Kidney capillary endothelial cell (primary cell): ENCODE measurements around the gene ANO5.
"Not testable (repeated sequence)": the region's sequence is repeated elsewhere in the genome, so short reads cannot be mapped to it uniquely, and the experiment has no call there.

Source experiments
- DNase-seq: peaks from one replicate; pipeline ENCODE4 v3.0.0-alpha.2; 2018; ENCODE audit warnings: low spot score

The ANO5 gene

DNA sequence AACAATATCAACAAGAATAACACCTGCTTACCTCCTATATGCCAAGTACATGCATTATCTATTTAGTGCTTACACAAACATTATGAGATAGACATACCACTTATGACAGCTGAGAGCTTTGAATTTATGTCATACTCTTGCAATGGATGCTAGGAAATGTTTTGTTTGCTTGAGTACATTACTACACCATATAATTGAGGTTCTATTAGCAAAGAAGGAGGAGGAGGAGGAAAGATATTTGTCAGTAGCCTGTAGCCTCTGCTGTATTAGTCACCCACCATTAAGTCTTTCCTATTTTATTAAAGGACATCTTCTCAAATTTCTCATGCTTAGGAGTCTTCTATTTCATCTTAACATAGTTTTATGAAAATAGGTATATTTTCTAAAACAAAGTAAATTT is 6.4 kb downstream of the ANO5 start:
- no peak for DNase-seq

DNA sequence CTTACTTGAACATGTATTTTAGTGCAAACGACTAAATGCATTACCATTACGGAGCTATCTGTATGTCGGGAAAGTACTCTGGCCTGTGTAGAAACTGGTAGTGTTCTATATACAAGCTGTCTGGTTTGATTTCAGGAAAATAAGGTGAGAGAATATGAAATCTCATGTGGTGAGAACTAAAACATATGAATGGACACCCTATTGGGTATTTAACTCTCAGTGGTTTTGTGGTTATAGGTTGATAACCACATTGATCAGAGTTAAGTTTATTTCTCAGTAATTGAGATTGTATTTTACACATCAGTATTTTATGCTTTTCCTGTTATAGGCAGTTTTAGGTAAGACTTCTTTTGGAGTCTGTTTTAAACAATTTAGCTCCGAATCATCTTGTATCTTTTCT is 10.4 kb downstream of the ANO5 start:
- DNase-seq: no peak

DNA sequence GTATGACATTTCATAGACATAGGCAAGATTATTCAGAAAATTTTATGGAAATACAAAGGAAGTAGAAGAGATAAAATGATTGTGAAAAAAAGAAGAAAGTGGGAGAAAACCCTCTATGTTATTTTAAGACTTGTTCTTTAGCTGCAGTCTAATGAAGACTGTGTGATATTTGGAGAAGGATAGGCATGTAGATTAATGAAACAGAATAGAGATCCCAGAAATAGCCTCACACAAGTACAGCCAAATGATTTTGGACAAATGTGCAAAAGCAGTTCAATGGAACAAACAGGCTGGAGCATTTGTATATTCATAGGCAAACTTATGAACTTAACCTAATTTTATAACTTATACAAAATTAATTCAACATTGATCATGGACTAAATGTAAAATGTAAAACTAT is 14.3 kb downstream of the ANO5 start:
- DNase-seq: no peak

DNA sequence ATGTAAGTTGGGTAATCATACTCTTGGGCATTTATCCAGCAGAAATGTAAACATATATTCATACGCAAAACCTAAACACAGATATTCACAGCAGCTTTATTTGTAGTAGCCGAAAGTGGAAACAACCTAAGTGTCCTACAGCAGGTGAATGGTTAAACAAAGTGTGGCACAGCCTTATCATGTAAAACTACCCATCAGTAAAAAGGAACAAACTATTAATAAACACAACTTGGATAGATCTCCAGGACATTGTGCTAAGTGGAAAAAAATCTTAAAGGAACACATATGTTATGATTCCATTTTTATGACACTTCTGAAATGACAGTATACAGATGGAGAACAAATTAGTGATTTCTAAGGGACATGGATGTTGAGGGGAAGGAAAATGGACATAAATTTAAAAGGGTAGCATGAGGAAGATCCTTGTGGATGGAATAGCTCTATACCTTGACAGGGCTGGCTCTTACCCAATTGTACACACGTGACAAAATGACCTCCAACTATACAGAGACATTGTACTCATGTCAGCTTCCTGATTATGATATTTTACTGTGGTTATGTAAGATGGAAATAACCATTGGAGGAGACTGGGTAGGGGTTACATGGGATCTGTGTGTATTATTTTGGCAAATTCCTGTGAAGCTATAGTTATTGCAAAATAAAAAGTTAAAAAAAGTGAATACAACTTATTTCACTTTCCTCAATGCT is 15.4 kb downstream of the ANO5 start:
- no peak for DNase-seq

DNA sequence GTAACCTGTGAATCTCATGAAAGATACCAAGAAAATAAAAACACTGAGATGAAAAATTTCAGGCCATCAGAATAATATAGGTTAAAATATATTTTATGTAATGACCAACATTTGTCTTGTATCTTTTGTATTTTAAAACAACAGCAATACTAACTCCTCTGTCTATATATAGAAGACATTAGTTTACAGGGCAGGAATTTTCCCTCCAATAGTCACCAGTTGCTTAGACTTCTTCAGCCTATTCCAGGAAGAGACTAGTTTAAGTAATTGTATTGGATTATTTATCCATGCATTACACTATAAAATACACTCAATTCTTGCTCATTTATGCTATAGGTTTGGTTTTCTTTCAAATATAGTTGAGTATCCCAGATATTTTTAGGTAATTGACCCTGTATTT is 24.1 kb downstream of the ANO5 start:
- no peak for DNase-seq

DNA sequence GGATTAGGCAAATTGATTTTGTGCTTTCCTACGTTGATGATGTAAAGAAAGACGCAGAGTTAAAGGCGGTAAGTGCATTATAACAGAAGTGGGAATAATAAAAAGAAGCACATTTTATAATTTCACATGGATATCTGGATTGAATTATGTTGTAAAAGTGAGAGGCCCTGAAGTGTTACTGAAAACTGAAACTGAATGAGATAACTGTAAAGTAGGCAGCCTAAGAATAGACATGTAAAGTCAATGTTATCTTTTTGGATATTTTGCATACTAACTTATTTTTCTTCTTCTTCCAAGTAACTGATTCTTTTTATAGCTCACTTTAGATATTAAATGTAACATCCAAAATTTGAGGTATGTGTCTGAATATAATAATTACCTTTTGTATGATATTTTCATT is 28.3 kb downstream of the ANO5 start:
- DNase-seq: no peak

DNA sequence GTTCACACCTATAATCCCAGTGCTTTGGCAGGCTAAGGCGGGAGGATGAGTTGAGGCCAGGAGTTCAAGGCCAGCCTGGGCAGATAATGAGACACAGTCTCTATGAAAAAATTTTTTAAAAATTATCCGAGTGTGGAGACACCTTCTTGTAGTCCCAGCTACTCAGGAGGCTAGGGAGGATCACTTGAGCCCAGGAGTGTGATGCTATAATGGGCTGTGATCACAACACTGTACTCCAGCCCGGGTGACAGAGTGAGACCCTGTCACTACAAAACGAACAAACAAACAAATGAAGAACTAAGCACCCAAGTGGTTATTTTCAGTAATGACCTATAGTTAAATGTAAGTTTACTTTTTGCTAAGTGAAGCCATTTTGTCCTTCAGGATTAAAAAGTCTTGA is 32.3 kb downstream of the ANO5 start:
- no peak for DNase-seq

DNA sequence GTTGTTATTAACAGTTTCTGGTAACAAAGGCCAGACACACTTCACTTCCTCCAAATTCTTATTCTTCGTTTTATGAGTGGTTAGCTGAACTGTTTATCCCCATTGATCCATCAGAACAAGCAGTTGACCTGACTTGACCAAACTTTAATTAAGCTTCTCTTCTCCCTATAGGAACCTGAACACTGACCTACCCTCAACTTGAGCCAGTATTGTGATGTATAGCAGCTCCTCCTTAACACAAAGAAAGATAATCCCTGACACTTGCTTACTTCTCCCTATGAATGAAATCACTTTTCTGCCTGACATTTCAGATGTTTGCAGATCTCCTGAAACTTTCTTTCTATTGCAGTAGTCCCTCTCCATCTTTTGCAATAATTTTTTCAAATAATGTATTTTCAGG is 41.9 kb downstream of the ANO5 start:
- no peak for DNase-seq

DNA sequence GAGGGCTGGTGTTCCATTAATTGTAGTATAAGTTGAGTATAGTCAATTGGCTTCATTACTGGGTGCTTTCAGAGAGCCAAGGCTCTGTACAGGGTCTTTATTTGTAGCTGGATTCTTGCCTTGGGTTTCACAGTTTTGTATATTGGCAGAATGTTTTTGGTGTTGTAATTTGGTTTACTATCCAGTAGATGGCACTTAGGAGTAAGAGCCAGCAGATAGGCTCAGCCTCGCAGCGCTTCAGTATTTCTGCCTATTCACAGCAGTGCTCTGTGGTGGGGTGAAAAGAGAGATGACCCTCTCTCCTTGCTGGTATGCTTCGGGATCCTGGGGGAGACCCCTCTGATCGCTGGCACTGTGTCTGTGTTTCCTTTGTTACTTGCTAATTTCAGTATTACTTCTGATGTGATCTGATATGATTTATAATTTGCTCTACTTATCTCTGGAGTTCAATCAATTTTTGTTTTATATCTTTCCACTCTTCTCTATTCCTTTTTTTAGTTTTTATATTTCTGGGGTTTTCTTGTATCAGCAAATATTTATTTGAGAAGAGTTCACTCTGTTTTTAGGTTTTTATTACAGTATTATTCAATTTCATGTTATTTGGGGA is 52.2 kb downstream of the ANO5 start:
- DNase-seq: peak; percentile 39

DNA sequence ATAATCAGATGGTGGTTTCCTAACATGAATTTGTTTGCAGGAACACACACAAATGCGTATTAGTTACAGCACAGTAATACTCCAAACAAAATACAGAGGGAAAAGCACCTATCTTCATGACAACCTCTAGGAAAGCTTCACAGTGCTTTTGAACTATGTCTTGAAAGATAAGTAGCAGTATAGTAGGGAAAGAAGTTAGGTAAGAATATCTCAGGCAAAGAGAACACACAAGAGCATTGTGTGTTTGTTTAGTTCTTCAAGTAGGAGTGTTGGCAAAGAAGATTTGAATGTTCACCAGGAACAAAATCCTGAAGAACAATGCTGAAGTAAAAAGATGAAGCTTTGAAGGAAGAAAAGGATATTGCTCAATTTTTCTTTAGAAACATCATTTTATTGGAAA is 54.1 kb downstream of the ANO5 start:
- DNase-seq: no peak

DNA sequence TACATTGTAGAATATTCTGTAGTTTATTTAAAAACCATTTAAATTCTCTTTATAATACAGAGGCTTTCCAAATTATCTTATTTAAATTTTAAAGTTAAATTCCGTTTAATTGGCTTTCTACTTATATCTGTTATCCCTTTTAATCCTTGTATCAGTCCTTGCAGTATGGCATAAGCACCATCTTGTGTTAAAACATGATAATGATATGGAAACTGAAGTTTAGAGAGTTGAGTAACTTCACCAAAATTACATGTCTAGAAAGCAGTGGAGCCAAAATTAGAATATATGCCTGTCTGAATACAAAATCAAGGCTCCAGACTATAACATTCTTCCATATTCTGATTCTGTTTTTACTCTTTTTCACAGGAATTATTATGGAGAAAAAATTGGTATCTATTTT is 57.0 kb downstream of the ANO5 start:
- no peak for DNase-seq

DNA sequence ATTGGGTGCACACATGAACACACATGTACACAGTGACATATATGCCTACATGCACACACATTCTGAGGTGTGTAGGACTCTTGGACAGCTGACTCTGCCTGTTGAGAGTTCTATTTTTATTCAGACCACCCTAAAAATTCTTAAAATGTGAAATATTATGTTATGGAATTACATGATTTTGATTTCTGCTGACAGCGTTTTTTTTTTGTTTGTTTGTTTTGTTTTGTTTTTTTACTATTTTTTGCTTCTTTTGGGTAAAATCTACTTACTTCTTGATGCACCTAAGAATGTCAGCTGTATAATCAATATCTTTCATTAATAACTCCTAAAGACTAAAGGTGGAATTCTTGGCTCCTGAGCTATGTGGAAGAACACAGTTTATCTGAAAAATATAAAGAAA is 64.0 kb downstream of the ANO5 start:
- no peak for DNase-seq

DNA sequence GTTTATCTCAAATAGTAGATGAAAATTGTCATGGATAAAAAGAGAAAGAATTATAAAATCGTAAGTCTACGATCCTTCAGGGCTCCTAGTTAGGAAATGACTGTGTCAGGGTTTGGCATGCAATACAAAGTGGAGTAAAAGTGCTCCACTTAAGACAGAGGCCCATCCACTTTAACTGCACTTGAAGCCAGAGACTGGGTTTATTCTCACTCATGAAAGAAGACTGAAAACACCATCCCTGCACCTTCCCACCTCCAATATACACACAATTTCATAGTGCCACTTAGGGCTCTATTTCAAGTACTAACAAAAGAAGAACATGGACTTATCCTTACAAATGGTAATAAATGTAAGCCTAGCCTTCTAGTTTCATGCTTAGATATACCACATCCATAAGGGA is 70.7 kb downstream of the ANO5 start:
- DNase-seq: no peak

DNA sequence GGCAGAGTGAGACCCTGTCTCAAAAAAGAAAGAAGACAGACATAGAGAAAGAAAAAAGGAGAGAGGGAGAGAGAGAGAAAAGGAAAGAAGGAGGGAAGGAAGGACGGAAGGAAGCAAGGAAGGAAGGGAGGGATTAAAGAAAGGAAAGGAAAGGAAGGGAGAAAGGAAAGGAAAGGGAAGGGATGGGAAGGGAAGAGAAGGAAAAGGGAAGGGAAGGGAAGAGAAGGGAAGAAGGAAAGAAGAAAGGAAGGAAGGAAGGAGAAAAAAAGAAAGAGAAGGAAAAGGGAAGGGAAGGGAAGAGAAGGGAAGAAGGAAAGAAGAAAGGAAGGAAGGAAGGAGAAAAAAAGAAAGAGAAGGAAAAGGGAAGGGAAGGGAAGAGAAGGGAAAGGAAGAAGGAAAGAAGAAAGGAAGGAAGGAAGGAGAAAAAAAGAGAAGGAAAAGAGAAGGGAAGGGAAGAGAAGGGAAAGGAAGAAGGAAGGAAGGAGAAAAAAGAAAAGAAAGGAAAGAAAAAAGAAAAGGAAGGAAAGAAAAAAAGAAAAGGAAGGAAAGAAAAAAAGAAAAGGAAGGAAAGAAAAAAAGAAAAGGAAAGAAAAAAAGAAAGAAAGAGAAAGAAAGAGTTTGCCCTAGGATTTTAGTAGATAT is 76.2 kb downstream of the ANO5 start:
- DNase-seq: not testable (repeated sequence)

DNA sequence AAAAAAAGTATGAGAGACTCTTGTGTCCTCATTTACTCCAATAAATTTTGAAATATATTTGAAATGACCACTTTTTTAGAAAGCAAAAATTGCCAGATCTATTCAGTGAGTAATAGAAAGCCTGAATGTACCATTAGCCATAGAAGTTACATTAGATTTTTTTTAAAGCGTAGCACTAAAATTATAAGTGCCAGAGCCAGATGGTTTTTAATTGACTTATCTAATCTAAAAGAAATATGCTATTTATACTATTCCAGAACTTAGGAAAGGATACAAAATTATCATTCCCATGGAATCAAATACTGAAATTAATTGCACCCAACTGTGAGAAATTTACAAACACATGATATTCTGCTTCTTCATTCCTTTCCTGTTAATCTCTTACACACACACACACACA is 80.9 kb downstream of the ANO5 start:
- no peak for DNase-seq

DNA sequence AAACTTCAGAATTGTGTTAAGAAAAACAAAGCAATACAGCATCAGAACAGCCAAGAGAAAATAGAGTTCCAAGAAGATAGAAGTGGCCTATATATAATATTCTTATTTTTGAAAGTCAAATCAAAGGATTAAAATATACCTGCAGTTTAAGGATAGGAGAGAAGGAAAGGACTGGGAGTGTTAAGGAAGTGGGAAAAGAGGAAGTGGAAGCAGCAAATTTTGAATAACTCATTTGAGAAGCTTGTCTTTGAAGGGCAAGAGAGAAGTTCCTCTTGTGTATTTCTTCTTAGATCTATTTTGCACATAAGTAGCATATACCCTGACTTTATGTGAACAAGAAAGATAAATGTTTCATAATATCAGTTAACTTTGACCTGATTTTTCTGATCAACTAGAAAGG is 82.7 kb downstream of the ANO5 start:
- DNase-seq: no peak

DNA sequence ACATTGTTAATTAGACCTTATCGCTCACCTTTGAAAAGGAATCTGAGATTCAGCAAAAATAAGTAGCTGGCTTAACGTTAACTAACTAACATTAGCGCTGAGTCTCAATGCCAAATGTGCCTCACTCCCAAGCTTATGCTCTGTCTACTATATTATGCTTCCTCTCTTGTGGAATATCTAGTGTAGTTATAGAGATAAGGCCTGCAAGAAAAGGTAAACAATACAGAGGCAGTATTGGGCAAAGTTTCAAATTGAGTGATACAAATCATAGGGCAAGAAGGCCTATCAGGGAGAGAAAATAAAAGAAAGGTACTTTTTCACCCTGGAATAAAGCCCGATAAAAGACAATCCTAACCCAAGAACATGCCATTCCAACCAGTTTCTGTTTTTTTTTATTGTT is 83.7 kb downstream of the ANO5 start:
- no peak for DNase-seq

DNA sequence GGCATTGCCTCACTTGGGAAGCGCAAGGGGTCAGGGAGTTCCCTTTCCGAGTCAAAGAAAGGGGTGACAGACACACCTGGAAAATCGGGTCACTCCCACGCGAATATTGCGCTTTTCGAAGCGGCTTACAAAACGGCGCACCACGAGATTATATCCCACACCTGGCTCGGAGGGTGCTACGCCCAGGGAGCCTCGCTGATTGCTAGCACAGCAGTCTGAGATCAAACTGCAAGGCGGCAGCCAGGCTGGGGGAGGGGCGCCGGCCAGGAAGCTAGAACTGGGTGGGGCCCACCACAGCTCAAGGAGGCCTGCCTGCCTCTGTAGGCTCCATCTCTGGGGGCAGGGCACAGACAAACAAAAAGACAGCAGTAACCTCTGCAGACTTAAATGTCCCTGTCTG is 92.1 kb downstream of the ANO5 start:
- not testable (repeated sequence) for DNase-seq

DNA sequence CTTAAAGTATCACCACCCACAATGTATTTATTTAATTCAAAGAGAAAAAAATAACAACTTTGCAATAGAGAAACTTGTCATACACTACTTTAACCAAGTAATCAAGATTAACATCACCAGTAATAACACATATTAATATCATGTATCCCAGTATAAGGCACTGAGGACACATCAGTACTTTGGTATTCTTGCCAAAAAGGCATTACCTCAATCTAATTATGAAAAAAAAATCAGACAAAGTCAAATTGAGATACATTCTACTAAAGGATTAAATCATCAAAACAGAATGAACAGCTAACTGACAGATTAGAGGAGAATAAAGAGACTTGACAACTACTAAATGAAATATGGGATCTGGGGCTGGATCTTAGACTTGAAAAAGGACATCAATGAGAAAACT is 109.5 kb downstream of the ANO5 start:
- no peak for DNase-seq

DNA sequence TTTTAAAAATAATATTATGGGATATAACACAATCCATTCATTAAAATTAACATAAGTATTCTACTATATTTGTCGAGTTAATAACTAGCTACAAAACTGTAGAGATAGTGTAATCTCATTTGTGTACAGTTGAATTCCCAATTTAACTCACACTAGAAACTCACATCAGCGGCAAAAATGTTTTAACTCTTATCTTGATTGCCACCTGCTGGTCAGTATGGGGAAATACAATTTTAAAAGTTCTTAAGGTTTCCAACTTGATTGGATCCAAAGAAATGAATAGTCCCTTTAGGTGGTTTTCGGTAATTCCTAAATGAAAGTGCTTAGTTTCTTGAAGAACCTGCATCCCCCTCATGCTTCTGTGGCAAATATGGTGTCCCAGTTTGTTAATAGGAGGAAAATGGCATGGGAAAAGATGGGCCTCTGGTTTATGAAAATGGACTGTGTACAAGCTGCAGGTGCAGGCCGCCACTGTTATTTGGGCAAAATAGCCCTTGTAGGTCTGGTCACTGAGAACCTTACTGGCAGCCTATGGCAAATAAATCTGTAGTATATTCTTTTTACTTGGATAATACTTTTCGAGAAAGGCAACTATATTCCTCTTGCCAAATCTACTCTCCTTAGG is 111.6 kb downstream of the ANO5 start:
- DNase-seq: peak; percentile 31

DNA sequence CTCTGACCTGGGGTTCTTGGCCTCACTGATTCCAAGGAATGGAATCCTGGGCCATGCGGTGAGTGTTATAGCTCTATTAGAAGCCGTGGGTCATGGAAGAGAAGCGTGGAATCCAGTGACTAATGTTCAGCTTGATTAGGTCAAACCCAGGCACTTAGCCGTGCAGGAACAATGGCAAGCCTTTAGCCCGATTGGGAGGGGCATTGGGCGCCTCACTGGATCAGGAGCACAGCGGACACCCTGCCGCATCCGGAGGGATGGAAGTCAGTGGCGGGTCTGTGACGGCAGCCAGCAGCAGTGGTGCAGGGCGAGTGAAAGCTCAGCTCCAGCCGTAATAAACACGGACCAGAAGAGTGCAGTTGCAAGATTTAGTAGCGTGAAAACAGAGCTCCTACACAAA is 124.8 kb downstream of the ANO5 start:
- no peak for DNase-seq

DNA sequence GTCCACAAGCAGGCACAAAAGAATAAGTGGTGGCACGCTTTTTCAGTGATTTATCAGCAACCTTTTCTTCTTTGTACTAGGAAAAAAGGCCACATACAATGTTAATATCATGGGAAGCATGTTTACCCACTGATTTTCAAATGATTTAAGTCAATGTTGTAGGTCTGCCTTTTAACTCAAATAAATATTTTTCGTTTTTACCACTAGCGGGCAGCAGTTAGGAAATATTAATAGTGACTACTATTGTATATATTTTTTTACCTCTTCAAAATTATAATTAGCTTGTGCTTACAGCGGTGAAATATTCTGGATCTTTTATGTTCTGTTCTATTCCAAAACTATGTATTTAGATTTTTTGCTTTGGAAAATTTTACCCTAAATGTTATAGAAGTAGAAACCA is 138.9 kb downstream of the ANO5 start:
- no peak for DNase-seq
